GM19193 (cell line): Measurements from ENCODE around the gene MKRN1.

Experiments used
- POLR2A ChIP-seq: IDR thresholded peaks from 4 replicates; pipeline ENCODE4 v1.6.1; 2011; ENCODE audit not compliant: insufficient read depth, insufficient read length; ENCODE audit errors: extremely low read depth

The MKRN1 gene

DNA sequence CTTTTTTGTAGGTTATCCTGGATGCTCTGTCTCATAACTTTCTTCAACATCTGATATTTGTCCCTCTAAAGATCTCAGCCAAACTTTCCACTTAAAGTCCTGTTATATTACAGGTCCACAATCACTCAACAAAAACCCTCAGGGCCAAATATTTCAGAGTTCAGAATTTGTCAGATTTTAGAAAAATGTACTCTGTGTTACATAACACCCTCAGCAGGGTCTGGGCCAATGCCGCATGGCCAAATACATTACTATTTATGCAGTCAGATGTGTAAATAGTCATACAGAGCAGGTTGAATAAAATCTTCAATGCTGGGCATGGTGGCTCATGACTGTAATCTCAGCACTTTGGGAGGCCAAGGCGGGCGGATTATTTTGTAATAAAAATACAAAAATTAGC, 63.9 kb downstream of the MKRN1 start:
- no peak for TF ChIP-seq POLR2A

DNA sequence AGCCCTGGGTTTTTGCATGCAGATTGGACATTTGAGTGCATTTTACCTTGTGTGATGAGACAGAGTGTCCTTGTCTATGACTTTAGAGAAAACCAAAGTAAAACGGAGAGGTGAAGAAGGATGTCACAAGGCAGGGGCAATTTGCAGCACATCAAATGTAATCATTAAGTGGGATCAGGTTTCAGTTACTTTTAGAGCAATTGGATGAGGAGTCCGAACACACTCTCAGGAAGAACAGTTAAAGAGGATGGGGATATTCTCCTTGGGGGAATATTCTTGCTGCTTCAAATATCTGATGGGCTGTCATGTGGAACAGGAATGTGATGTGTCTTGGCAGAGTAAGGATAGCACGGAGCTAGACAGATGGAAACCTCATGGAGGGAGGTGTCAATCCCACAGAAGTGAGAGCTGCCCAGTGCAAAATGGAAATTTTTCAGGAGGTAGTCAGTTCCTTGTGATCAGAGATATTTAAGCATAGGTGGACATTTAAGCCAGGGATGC, 74.7 kb downstream of the MKRN1 start:
- TF ChIP-seq POLR2A, result no peak

DNA sequence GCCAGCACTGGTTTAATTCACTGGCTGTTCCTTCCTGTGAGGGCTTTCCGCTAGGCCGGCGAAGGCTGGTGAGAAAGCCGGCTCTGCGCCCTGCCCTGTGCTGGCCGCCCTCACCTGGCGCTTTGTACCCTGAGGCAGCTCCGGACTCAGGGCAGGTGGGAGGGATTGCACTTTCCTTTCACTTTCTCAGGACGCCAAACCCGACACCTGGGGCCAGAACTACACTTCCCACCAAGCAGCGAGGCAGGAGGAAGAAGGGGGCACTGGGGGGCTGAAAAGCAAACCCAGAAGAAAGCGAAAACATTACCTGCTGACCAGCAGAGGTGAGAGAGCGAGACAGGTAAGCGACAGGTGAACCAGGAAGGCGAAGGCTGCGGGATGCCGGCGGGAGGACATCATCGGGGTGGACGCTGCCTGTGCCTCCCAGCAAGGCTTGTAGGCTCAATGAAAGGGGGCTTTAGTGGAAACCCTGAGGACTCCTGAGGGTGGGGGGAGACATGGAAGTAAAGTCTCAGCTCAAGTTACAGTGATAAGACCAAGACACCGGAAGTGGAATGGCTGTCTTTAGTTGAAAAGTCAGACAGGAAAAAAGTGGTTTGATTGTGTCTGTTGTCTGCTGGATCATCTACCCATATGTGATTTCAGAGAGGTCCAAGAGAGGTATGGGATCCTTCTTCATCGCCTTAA, 75.3 kb downstream of the MKRN1 start, which contains the start of gene RAB19:
Gene RAB19 (plus strand): TSS at position 181 of the 687 bp plus-strand sequence. CDS start 3,589 bp downstream, outside the sequence.
- TF ChIP-seq POLR2A, result no peak
